Caco-2 (cell line): ENCODE results near the gene LHPP. TPM values are rescaled to one million over a fixed set of nuclear protein-coding genes. Genes with fewer than 3 reads are reported as not detected.
"Not testable (repeated sequence)": the region's sequence is repeated elsewhere in the genome, so short reads cannot be mapped to it uniquely, and the experiment has no call there.

Experiments
- BruUV-seq: library from RNA; stranded (reverse); fragments of 400-500 nt; replicated peaks from 2 replicates; lab custom pipeline; 2021; lab: Mats Ljungman, UMichigan
- CTCF ChIA-PET: fragments of 300-600 bp; sonication (Branson Sonifier 250); formaldehyde crosslinking; loops from one replicate; lab custom pipeline; 2022; ENCODE audit warnings: antibody characterized with exemption; lab: Charles Lee
- POLR2A ChIA-PET: fragments of 300-600 bp; sonication (Branson Sonifier 250); formaldehyde crosslinking; loops from one replicate; lab custom pipeline; 2022; ENCODE audit warnings: antibody characterized with exemption; lab: Charles Lee
- DNase-seq, 2 experiments: peaks; one replicate each; pipeline versions ENCODE4 v3.0.0 to v3.0.0-alpha.2; 2020 to 2022
- H3K27me3 ChIP-seq: replicated peaks from 2 replicates; pipeline ENCODE4 v1.6.0; 2011; ENCODE audit warnings: low read length; ENCODE audit not compliant: control insufficient read depth, insufficient read depth
- H3K36me3 ChIP-seq: 2 replicates; pipeline ENCODE4 v1.5.1; 2011; ENCODE audit warnings: low read length; ENCODE audit not compliant: control insufficient read depth, insufficient read depth
- H3K4me1 ChIP-seq: fragments of 250-450 bp; sonication (Bioruptor Pico); 2 replicates; pipeline ENCODE4 v1.5.1; 2020; ENCODE audit warnings: mild to moderate bottlenecking
- H3K4me3 ChIP-seq: 2 replicates; pipeline ENCODE4 v1.5.1; 2011; ENCODE audit warnings: low read depth, mild to moderate bottlenecking, control low read depth, low read length
- H3K9me3 ChIP-seq: fragments of 250-450 bp; sonication (Bioruptor Pico); 2 replicates; pipeline ENCODE4 v1.5.1; 2020; ENCODE audit warnings: mild to moderate bottlenecking, moderate library complexity
- H3K27ac Mint-ChIP-seq: one replicate; pipeline ENCODE4 v1.8.0; 2022; ENCODE audit warnings: mixed read lengths; ENCODE audit not compliant: unreplicated experiment
- H3K27me3 Mint-ChIP-seq: one replicate; pipeline ENCODE4 v1.8.0; 2022; ENCODE audit warnings: mixed read lengths; ENCODE audit not compliant: insufficient read depth, unreplicated experiment
- H3K36me3 Mint-ChIP-seq: one replicate; pipeline ENCODE4 v1.8.0; 2022; ENCODE audit warnings: mild to moderate bottlenecking, mixed read lengths; ENCODE audit not compliant: insufficient read depth, unreplicated experiment
- H3K4me1 Mint-ChIP-seq: one replicate; pipeline ENCODE4 v1.8.0; 2022; ENCODE audit warnings: low read depth, mixed read lengths; ENCODE audit not compliant: unreplicated experiment
- H3K4me3 Mint-ChIP-seq: one replicate; pipeline ENCODE4 v1.8.0; 2022; ENCODE audit warnings: mild to moderate bottlenecking, moderate library complexity, mixed read lengths; ENCODE audit not compliant: unreplicated experiment
- H3K9me3 Mint-ChIP-seq: one replicate; pipeline ENCODE4 v1.8.0; 2022; ENCODE audit warnings: mixed read lengths; ENCODE audit not compliant: unreplicated experiment
- CTCF ChIP-seq, 2 experiments: fragments of 200-600 bp in 1 of 2; IDR thresholded peaks; 1 replicate in 1 of 2; 2 replicates in 1 of 2; pipeline versions ENCODE4 v1.5.1 to v1.8.0; 2011 to 2022; ENCODE audit warnings: antibody characterized with exemption in 1 of 2, control low read depth in 1 of 2, inconsistent platforms in 1 of 2, low read depth in 1 of 2, low read length in 1 of 2, mild to moderate bottlenecking in 1 of 2, moderate library complexity in 1 of 2; ENCODE audit not compliant: insufficient read depth in 1 of 2, severe bottlenecking in 1 of 2, unreplicated experiment in 1 of 2
- intact Hi-C: fragments of 100-400 bp; cut with micrococcal nuclease; formaldehyde crosslinking; loops from one replicate; pipeline ENCODE4 v1.10.0; 2022; ENCODE audit not compliant: unreplicated experiment
- total RNA-seq: library from RNA; stranded (reverse); gene quantifications from 2 replicates; pipeline ENCODE4 v1.2.3, GENCODE V29; 2022

LHPP gene
- total RNA-seq, 1 experiment from 2014 or later: 15.9 TPM

GRCh38 chr10:124433461-124433860 is 28.2 kb upstream of the LHPP start:
- Histone ChIP-seq H3K36me3 (no peaks in the 10 kb centered on the region), H3K4me1 (peaks cover 26% of the 10 kb centered on the region), H3K9me3 (no peaks in the 10 kb centered on the region), H3K27me3 (no peaks in the 10 kb centered on the region), H3K4me3 (no peak overlapping the region)
- Mint-ChIP-seq H3K27ac (no peak overlapping the region), H3K36me3 (no peaks in the 10 kb centered on the region), H3K4me3 (no peak overlapping the region), H3K9me3 (no peaks in the 10 kb centered on the region), H3K27me3 (no peaks in the 10 kb centered on the region), H3K4me1 (peaks cover under 1% of the 10 kb centered on the region)
- no peak for TF ChIP-seq CTCF (IDR thresholded peaks at IDR 0.05; ENCODE audit: insufficient read depth in 1 of 2, low read depth in 1 of 2, low read length in 1 of 2, severe bottlenecking in 1 of 2, unreplicated experiment in 1 of 2)
- intact Hi-C loops: no loop called here
- POLR2A ChIA-PET: interaction anchor here (1.2 kb wide), 1 partner anchor 28 kb away, joined by 5 read pairs; the partner anchor contains the start of gene LHPP
- BruUV-seq: no TSS peak
- no peak for DNase-seq
- CTCF ChIA-PET: interaction anchor here (0.6 kb wide), 1 partner anchor 97 kb away, joined by 3 read pairs; no protein-coding TSS in a partner anchor

- H3K4me1 Mint-ChIP-seq, H3K27ac Mint-ChIP-seq, H3K4me3 ChIP-seq, H3K27me3 Mint-ChIP-seq, H3K9me3 ChIP-seq, intact Hi-C loops, H3K36me3 Mint-ChIP-seq, H3K36me3 ChIP-seq, BruUV-seq, DNase-seq, H3K4me3 Mint-ChIP-seq, H3K9me3 Mint-ChIP-seq, H3K27me3 ChIP-seq, POLR2A ChIA-PET: not testable (repeated sequence)
- CTCF ChIA-PET: interaction anchor here (0.6 kb wide), 1 partner anchor 17 kb away, joined by 7 read pairs; no protein-coding TSS in a partner anchor
- peaks cover 23% of the 10 kb centered on the region for H3K4me1 ChIP-seq
Measured at GRCh38 chr10:124435683-124436082, 25.9 kb upstream of the LHPP start.

GRCh38 chr10:124436191-124436638 is 25.4 kb upstream of the LHPP start:
- no peak for TF ChIP-seq CTCF (IDR thresholded peaks at IDR 0.05; ENCODE audit: insufficient read depth in 1 of 2, low read depth in 1 of 2, low read length in 1 of 2, severe bottlenecking in 1 of 2, unreplicated experiment in 1 of 2)
- Mint-ChIP-seq H3K9me3 (no peaks in the 10 kb centered on the region), H3K36me3 (no peaks in the 10 kb centered on the region), H3K27me3 (no peaks in the 10 kb centered on the region), H3K27ac (no peak overlapping the region), H3K4me3 (no peak overlapping the region), H3K4me1 (peaks cover 6% of the 10 kb centered on the region)
- DNase-seq: no peak
- no TSS peak for BruUV-seq
- Histone ChIP-seq H3K36me3 (no peaks in the 10 kb centered on the region), H3K27me3 (no peaks in the 10 kb centered on the region), H3K4me3 (no peak overlapping the region), H3K9me3 (no peaks in the 10 kb centered on the region), H3K4me1 (peaks cover 28% of the 10 kb centered on the region)
- CTCF ChIA-PET: interaction anchor here (0.6 kb wide), 1 partner anchor 17 kb away, joined by 7 read pairs; no protein-coding TSS in a partner anchor
- intact Hi-C loops: no loop called here
- POLR2A ChIA-PET: no interaction called here

- POLR2A ChIA-PET, H3K36me3 ChIP-seq, H3K9me3 Mint-ChIP-seq, H3K36me3 Mint-ChIP-seq, H3K27ac Mint-ChIP-seq, H3K27me3 ChIP-seq, BruUV-seq, H3K9me3 ChIP-seq, intact Hi-C loops, CTCF ChIA-PET, DNase-seq, H3K4me3 ChIP-seq, H3K27me3 Mint-ChIP-seq, H3K4me3 Mint-ChIP-seq: not testable (repeated sequence)
- H3K4me1 ChIP-seq: peaks cover 20% of the 10 kb centered on the region
- H3K4me1 Mint-ChIP-seq: peaks cover 12% of the 10 kb centered on the region
Measured at GRCh38 chr10:124441694-124442093, 19.9 kb upstream of the LHPP start.
